HCT116 (cell line): Measurements from ENCODE around the gene SH3BGRL3.
"Not testable (repeated sequence)": the region's sequence is repeated elsewhere in the genome, so short reads cannot be mapped to it uniquely, and the experiment has no call there.

ENCODE experiments used
- CEBPB ChIP-seq: IDR thresholded peaks from 2 replicates; pipeline ENCODE4 v1.6.1; 2012; ENCODE audit warnings: low read depth
- EZH2 ChIP-seq: fragments of 200-600 bp; sonication (generic); IDR thresholded peaks from 2 replicates; pipeline ENCODE4 v1.6.1; 2017; ENCODE audit warnings: antibody characterized with exemption, mixed run types
- POLR2A ChIP-seq: IDR thresholded peaks from 2 replicates; pipeline ENCODE4 v1.7.0; 2011; ENCODE audit warnings: borderline replicate concordance; ENCODE audit not compliant: insufficient read depth, insufficient read length; ENCODE audit errors: extremely low read depth
- POLR2AphosphoS5 ChIP-seq: IDR thresholded peaks from 2 replicates; pipeline ENCODE4 v1.6.1; 2011; ENCODE audit warnings: mild to moderate bottlenecking, low read depth, low read length, moderate library complexity
- ZFX ChIP-seq: fragments of 450-650 bp; IDR thresholded peaks from 2 replicates; pipeline ENCODE4 v1.6.1; 2017
- TF ChIP-seq, protein P1 (sequence below), 3 experiments: fragments of 200-600 bp in 1 of 3; sonication (generic) in 1 of 3; IDR thresholded peaks in 2 of 3; conservative IDR thresholded peaks in 1 of 3; 2 replicates each; pipeline ENCODE4 v1.5.1; 2012 to 2017; ENCODE audit warnings: low read depth in 2 of 3, low read length in 2 of 3, antibody characterized with exemption in 1 of 3, borderline replicate concordance in 1 of 3, control low read depth in 1 of 3, mild to moderate bottlenecking in 1 of 3, mixed read lengths in 1 of 3, mixed run types in 1 of 3, moderate library complexity in 1 of 3; ENCODE audit not compliant: insufficient read depth in 1 of 3

DNA sequence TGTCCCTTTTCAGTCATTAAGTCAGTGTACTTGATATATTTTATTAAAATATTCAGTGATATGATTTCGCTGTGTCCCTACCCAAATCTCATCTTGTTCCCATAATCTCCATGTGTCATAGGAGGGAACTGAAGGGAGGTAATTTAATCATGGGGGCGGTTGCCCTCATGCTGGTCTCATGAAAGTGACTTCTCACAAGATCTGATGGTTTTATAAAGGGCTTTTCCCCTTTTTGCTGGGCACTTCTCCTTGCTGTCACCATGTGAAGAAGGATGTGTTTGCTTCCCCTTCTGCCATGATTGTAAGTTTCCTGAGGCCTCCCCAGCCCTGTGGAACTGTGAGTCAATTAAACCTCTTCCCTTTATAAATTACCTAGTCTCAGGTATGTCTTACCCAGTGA, 49.2 kb upstream of the SH3BGRL3 start:
- not testable (repeated sequence) for TF ChIP-seq EZH2, ZFX, CEBPB, POLR2AphosphoS5, POLR2A
- TF ChIP-seq, protein P1, sequence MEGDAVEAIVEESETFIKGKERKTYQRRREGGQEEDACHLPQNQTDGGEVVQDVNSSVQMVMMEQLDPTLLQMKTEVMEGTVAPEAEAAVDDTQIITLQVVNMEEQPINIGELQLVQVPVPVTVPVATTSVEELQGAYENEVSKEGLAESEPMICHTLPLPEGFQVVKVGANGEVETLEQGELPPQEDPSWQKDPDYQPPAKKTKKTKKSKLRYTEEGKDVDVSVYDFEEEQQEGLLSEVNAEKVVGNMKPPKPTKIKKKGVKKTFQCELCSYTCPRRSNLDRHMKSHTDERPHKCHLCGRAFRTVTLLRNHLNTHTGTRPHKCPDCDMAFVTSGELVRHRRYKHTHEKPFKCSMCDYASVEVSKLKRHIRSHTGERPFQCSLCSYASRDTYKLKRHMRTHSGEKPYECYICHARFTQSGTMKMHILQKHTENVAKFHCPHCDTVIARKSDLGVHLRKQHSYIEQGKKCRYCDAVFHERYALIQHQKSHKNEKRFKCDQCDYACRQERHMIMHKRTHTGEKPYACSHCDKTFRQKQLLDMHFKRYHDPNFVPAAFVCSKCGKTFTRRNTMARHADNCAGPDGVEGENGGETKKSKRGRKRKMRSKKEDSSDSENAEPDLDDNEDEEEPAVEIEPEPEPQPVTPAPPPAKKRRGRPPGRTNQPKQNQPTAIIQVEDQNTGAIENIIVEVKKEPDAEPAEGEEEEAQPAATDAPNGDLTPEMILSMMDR (IDR thresholded peaks at IDR 0.05 in 2 of 3, conservative IDR thresholded peaks at IDR 0.05 in 1 of 3; ENCODE audit: borderline replicate concordance in 1 of 3, insufficient read depth in 1 of 3, low read depth in 2 of 3, low read length in 2 of 3), result not testable (repeated sequence)
